ENCODE results near the gene FGD4. TPM values are rescaled to one million over a fixed set of nuclear protein-coding genes. Genes with fewer than 3 reads are reported as not detected.

FGD4 gene
- total RNA-seq, 1 experiment from 2014 or later: 54.3 TPM

DNA sequence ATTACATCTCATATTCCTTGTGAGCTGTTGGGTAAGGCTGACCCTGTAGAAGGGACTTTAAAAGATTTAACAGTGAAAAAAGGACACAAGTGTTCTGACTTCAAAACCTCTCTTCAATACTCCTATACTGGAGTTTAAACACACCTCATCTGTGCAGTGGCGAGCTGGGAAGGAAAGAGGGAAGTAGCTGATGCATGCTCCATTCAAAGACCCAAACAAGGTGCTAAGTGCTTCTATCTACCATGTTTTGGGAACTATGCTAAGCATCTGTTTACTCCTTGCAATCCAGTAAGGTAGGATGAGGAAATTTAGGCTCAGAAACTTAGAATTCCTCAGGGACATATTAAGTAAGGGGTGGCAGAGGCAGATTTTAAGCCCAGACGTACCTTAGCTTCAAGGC, 263.3 kb downstream of the FGD4 start:
- no peak overlapping the region for H3K27ac ChIP-seq (ENCODE audit: insufficient read length, low read depth, low read length)
- no peaks in the 10 kb centered on the region for H3K27me3 ChIP-seq (ENCODE audit: insufficient read depth, low read length)
- H3K9me3 ChIP-seq (ENCODE audit: control insufficient read depth, low read depth, low read length): no peaks in the 10 kb centered on the region
- H3K18ac ChIP-seq (ENCODE audit: insufficient read length, low read depth, low read length): no peak overlapping the region
- H3K4me1 Mint-ChIP-seq: peaks cover 6 to 7% of the 10 kb centered on the region in 2 experiments; a peak in 3 of 4 replicates
- H4K8ac ChIP-seq (replicated peaks; ENCODE audit: insufficient read length, low read depth, low read length): no peak overlapping the region
- no peak overlapping the region for H2BK12ac ChIP-seq (ENCODE audit: insufficient read length, low read depth, low read length)
- H3K9me3 Mint-ChIP-seq: no peaks in the 10 kb centered on the region
- no peak overlapping the region for H2BK20ac ChIP-seq (ENCODE audit: low read depth, low read length, poor library complexity, severe bottlenecking)
- no peaks in the 10 kb centered on the region for H4K20me1 ChIP-seq (ENCODE audit: control insufficient read depth, insufficient read depth, insufficient read length)
- H3K56ac ChIP-seq (ENCODE audit: insufficient read length, low read depth, low read length): no peak overlapping the region
- H2AK5ac ChIP-seq (ENCODE audit: insufficient read length, low read length): no peak overlapping the region
- H3K9ac ChIP-seq (ENCODE audit: extremely low read depth, insufficient read length, low read length): no peak overlapping the region
- H3K79me2 ChIP-seq (ENCODE audit: insufficient read depth, low read length): no peaks in the 10 kb centered on the region
- H3K4me2 ChIP-seq (ENCODE audit: insufficient read depth, insufficient read length, low read length): no peak overlapping the region
- no peak overlapping the region for H3K23ac ChIP-seq (ENCODE audit: insufficient read length, low read depth, low read length)
- no peak overlapping the region for H2BK15ac ChIP-seq (ENCODE audit: low read depth, low read length)
- H3K4me1 ChIP-seq (ENCODE audit: insufficient read depth, low read length): no peaks in the 10 kb centered on the region
- H3K79me1 ChIP-seq (ENCODE audit: insufficient read depth, low read depth, low read length, poor library complexity, severe bottlenecking): no peaks in the 10 kb centered on the region
- no peak overlapping the region for H4K91ac ChIP-seq (ENCODE audit: insufficient read length, low read depth, low read length)
- no peaks in the 10 kb centered on the region for H3K23me2 ChIP-seq (ENCODE audit: insufficient read length, low read depth, low read length, poor library complexity, severe bottlenecking)
- WGBS (ENCODE audit: extremely low coverage, insufficient read length, low lambda C conversion rate): no CpG with 5 or more reads among the region's 2 CpGs
- no peak overlapping the region for H2BK120ac ChIP-seq (ENCODE audit: low read depth, low read length, poor library complexity, severe bottlenecking)
- H3K14ac ChIP-seq (ENCODE audit: insufficient read depth, low read length): no peak overlapping the region
- no peak overlapping the region for H4K5ac ChIP-seq (ENCODE audit: insufficient read length, low read depth, low read length)
- no peak for DNase-seq
- H3K27me3 Mint-ChIP-seq (ENCODE audit: low read depth): no peaks in the 10 kb centered on the region
- no peak overlapping the region for H2BK5ac ChIP-seq (ENCODE audit: insufficient read length, low read length)
- H3K27ac Mint-ChIP-seq: no peak overlapping the region
- no peak overlapping the region for H2AFZ ChIP-seq (ENCODE audit: low read length)
- H3K4me3 Mint-ChIP-seq: no peak overlapping the region; a peak in 1 of 5 replicates
- no peaks in the 10 kb centered on the region for H3K36me3 Mint-ChIP-seq (ENCODE audit: insufficient read depth in 1 of 3, low read depth in 3 of 3)
- no peak overlapping the region for H3K4ac ChIP-seq (ENCODE audit: low read depth, low read length)
- no peak overlapping the region for H3T11ph ChIP-seq (ENCODE audit: low read length)
- TF ChIP-seq, protein P1, sequence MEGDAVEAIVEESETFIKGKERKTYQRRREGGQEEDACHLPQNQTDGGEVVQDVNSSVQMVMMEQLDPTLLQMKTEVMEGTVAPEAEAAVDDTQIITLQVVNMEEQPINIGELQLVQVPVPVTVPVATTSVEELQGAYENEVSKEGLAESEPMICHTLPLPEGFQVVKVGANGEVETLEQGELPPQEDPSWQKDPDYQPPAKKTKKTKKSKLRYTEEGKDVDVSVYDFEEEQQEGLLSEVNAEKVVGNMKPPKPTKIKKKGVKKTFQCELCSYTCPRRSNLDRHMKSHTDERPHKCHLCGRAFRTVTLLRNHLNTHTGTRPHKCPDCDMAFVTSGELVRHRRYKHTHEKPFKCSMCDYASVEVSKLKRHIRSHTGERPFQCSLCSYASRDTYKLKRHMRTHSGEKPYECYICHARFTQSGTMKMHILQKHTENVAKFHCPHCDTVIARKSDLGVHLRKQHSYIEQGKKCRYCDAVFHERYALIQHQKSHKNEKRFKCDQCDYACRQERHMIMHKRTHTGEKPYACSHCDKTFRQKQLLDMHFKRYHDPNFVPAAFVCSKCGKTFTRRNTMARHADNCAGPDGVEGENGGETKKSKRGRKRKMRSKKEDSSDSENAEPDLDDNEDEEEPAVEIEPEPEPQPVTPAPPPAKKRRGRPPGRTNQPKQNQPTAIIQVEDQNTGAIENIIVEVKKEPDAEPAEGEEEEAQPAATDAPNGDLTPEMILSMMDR (conservative IDR thresholded peaks at IDR 0.05): no peak
